Activated CD4-positive, alpha-beta T cell treated with anti-CD3 and anti-CD28 coated beads, Interleukin-2, amount 10 ng/mL, durations not matched to agents 24 days and 14 days (primary cell): ENCODE measurements around the gene GRK7. TPM values are rescaled to one million over a fixed set of nuclear protein-coding genes. Genes with fewer than 3 reads are reported as not detected.

Experiments
- DNase-seq: peaks from one replicate; pipeline ENCODE4 v3.0.0; 2022
- H3K27ac Mint-ChIP-seq: one replicate; pipeline ENCODE4 v1.8.0; 2022; ENCODE audit warnings: mild to moderate bottlenecking, mixed read lengths
- H3K27me3 Mint-ChIP-seq: one replicate; pipeline ENCODE4 v1.8.0; 2022; ENCODE audit warnings: mixed read lengths
- H3K36me3 Mint-ChIP-seq: one replicate; pipeline ENCODE4 v1.8.0; 2022; ENCODE audit warnings: low read depth, mild to moderate bottlenecking, mixed read lengths
- H3K4me1 Mint-ChIP-seq: one replicate; pipeline ENCODE4 v1.8.0; 2021; ENCODE audit warnings: mixed read lengths
- H3K4me3 Mint-ChIP-seq: one replicate; pipeline ENCODE4 v1.8.0; 2022; ENCODE audit warnings: mild to moderate bottlenecking, moderate library complexity, mixed read lengths
- H3K9me3 Mint-ChIP-seq: one replicate; pipeline ENCODE4 v1.8.0; 2021; ENCODE audit warnings: mixed read lengths
- intact Hi-C: fragments of 100-400 bp; cut with micrococcal nuclease; formaldehyde crosslinking; loops from one replicate; pipeline ENCODE4 v1.15.1; 2023
- total RNA-seq: library from RNA; stranded (reverse); gene quantifications from 2 replicates; pipeline ENCODE4 v1.2.3, GENCODE V29; 2022

GRK7 gene
- total RNA-seq, 1 donor from 2014 or later = not detected

DNA sequence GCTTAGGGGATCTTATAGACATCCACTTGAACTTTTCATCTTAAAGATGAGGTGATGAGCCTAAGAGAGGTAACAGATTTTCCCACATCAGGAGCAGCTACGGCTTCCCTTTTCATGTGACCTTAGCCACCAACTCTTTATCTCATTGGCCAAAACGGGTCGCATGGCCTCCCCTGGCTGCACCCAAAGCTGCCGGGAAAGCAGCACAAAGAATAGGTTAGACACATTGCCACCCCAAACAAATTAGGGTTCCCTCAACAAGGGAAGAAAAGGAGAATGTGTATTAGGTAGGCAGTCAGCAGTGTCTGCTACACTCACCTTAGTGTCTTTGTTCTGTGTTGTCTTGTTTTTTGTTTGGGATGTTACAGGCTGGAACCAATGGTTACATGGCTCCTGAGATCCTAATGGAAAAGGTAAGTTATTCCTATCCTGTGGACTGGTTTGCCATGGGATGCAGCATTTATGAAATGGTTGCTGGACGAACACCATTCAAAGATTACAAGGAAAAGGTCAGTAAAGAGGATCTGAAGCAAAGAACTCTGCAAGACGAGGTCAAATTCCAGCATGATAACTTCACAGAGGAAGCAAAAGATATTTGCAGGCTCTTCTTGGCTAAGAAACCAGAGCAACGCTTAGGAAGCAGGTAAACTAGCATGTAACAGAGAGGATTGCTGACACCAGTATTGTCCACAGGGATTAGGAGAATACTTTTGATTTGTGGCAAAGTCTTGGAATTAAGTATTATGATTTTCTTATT lies 44.2 kb downstream of the GRK7 start:
- Mint-ChIP-seq H3K27me3 (peaks cover 2% of the 10 kb centered on the region), H3K9me3 (no peaks in the 10 kb centered on the region), H3K4me3 (no peak overlapping the region), H3K36me3 (no peaks in the 10 kb centered on the region), H3K27ac (no peak overlapping the region), H3K4me1 (no peaks in the 10 kb centered on the region)
- DNase-seq = no peak
- intact Hi-C loops = no loop called here

DNA sequence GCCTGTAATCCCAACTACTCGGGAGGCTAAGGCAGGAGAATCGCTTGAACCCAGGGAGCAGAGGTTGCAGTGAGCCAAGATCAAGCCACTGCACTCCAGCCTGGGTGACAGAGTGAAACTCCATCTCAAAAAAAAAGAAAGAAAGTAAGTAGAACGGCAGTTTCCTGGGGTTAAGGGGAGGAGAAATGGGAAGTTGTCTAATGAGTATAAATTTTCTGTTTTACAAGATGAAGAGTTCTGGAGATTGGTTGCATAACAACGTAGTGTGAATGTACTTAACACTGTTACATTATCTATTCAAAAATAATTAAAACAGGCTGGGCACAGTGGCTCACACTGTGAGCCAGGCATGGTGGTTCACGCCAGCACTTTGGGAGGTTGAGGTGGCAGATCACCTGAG lies 45.4 kb downstream of the GRK7 start:
- H3K27ac Mint-ChIP-seq = no peak overlapping the region
- H3K4me1 Mint-ChIP-seq = no peaks in the 10 kb centered on the region
- DNase-seq = no peak
- intact Hi-C loops = no loop called here
- H3K9me3 Mint-ChIP-seq = no peaks in the 10 kb centered on the region
- H3K27me3 Mint-ChIP-seq = no peaks in the 10 kb centered on the region
- no peak overlapping the region for H3K4me3 Mint-ChIP-seq
- H3K36me3 Mint-ChIP-seq = no peaks in the 10 kb centered on the region

GRCh38 chr3:141810161-141810560 lies 47.0 kb downstream of the GRK7 start:
- DNase-seq = no peak
- H3K27ac Mint-ChIP-seq = no peak overlapping the region
- H3K36me3 Mint-ChIP-seq = no peaks in the 10 kb centered on the region
- peaks cover 5% of the 10 kb centered on the region for H3K9me3 Mint-ChIP-seq
- no peak overlapping the region for H3K4me3 Mint-ChIP-seq
- H3K4me1 Mint-ChIP-seq = no peaks in the 10 kb centered on the region
- intact Hi-C loops = no loop called here
- peaks cover 6% of the 10 kb centered on the region for H3K27me3 Mint-ChIP-seq

DNA sequence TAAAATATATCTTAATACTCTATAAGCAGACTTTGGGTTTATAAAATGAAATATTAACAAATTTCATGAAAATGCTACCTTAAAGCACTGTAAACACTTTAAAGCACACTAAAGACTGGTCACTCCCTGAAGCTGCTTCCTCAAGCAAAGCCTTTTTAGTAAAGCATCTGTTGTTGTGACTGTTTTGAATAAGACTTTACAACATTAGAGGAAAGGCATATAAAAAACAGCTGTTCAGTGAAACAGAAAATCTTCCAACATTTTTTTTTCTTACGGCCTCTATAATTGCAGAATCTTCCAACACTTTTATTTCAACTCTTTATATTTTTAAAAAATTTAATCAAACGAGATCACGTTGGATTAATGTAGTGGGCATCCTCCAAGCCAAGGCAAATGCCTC lies 48.1 kb downstream of the GRK7 start:
- no peaks in the 10 kb centered on the region for H3K36me3 Mint-ChIP-seq
- intact Hi-C loops = no loop called here
- peaks cover 15% of the 10 kb centered on the region for H3K9me3 Mint-ChIP-seq
- no peak overlapping the region for H3K27ac Mint-ChIP-seq
- peaks cover 16% of the 10 kb centered on the region for H3K27me3 Mint-ChIP-seq
- H3K4me3 Mint-ChIP-seq = no peak overlapping the region
- H3K4me1 Mint-ChIP-seq = no peaks in the 10 kb centered on the region
- no peak for DNase-seq

GRCh38 chr3:141812084-141812483 lies 48.9 kb downstream of the GRK7 start:
- no peak overlapping the region for H3K27ac Mint-ChIP-seq
- no peaks in the 10 kb centered on the region for H3K4me1 Mint-ChIP-seq
- no peak for DNase-seq
- H3K4me3 Mint-ChIP-seq = no peak overlapping the region
- intact Hi-C loops = no loop called here
- peaks cover 20% of the 10 kb centered on the region for H3K27me3 Mint-ChIP-seq
- peaks cover 15% of the 10 kb centered on the region for H3K9me3 Mint-ChIP-seq
- no peaks in the 10 kb centered on the region for H3K36me3 Mint-ChIP-seq

- intact Hi-C loops = no loop called here
- Mint-ChIP-seq H3K9me3 (peaks cover 15% of the 10 kb centered on the region), H3K4me1 (no peaks in the 10 kb centered on the region), H3K4me3 (no peak overlapping the region), H3K36me3 (no peaks in the 10 kb centered on the region), H3K27ac (no peak overlapping the region), H3K27me3 (peaks cover 21% of the 10 kb centered on the region)
- DNase-seq = no peak
Observed at GRCh38 chr3:141812586-141812985, 49.4 kb downstream of the GRK7 start.

Other genes with a start within 250 kb of the GRK7 start
- 67.3 and 72.5 TPM in 2 replicates for gene RNF7, start 25.1 kb upstream of the GRK7 start, total RNA-seq
- gene ATP1B3, start 113.2 kb downstream of the GRK7 start, total RNA-seq = 223 and 224 TPM in 2 replicates